CD4-positive, alpha-beta T cell (primary cell): Measurements from ENCODE around the gene PRL. TPM values are rescaled to one million over a fixed set of nuclear protein-coding genes. Genes with fewer than 3 reads are reported as not detected.

Experiments used
- ATAC-seq: fragments of 200-7000 bp; cut with Tn5 transposase; one replicate; pipeline ENCODE4 v1.10.0; 2022; ENCODE audit warnings: mild to moderate bottlenecking; ENCODE audit not compliant: poor library complexity
- CTCF ChIA-PET: fragments of 350-600 bp; sonication (Branson Sonifier 250); formaldehyde crosslinking; loops from one replicate; lab custom pipeline; 2021; ENCODE audit warnings: antibody characterized with exemption, inconsistent platforms; lab: Charles Lee
- POLR2A ChIA-PET: fragments of 350-600 bp; sonication (Branson Sonifier 250); formaldehyde crosslinking; loops from one replicate; lab custom pipeline; 2021; ENCODE audit warnings: antibody characterized with exemption, inconsistent platforms; lab: Charles Lee
- DNase-seq, 14 experiments: peaks; one replicate each; pipeline ENCODE4 v3.0.0-alpha.2; 2013 to 2020; ENCODE audit warnings: mixed read lengths in 2 of 14
- H3K27ac ChIP-seq, 2 donors: one replicate each; pipeline versions ENCODE4 v1.5.1 to v1.7.0; 2013; ENCODE audit warnings: low read length in 2 of 2, low read depth in 1 of 2, mild to moderate bottlenecking in 1 of 2
- H3K27me3 ChIP-seq, 2 experiments: 1 replicate in 1 of 2; 2 replicates in 1 of 2; pipeline versions ENCODE4 v1.6.1 to v1.7.0; 2013; ENCODE audit warnings: low read length in 2 of 2, control low read depth in 1 of 2, mild to moderate bottlenecking in 1 of 2, moderate library complexity in 1 of 2; ENCODE audit not compliant: insufficient read depth in 2 of 2, control insufficient read depth in 1 of 2
- H3K36me3 ChIP-seq: one replicate; pipeline ENCODE4 v1.6.1; 2013; ENCODE audit warnings: low read length, control low read depth; ENCODE audit not compliant: insufficient read depth
- H3K4me1 ChIP-seq: one replicate; pipeline ENCODE4 v1.6.1; 2013; ENCODE audit warnings: low read length, control low read depth; ENCODE audit not compliant: insufficient read depth
- H3K4me3 ChIP-seq: one replicate; pipeline ENCODE4 v1.5.1; 2013; ENCODE audit warnings: mild to moderate bottlenecking, low read length, moderate library complexity
- H3K9me3 ChIP-seq, 2 experiments: 1 replicate in 1 of 2; 2 replicates in 1 of 2; pipeline versions ENCODE4 v1.6.1 to v1.7.0; 2013; ENCODE audit warnings: low read length in 2 of 2, mild to moderate bottlenecking in 2 of 2, control low read depth in 1 of 2, moderate library complexity in 1 of 2; ENCODE audit not compliant: control insufficient read depth in 1 of 2, insufficient read depth in 1 of 2
- H3K27ac Mint-ChIP-seq: one replicate; pipeline ENCODE4 v1.8.0; 2020; ENCODE audit warnings: mixed read lengths
- H3K27me3 Mint-ChIP-seq: one replicate; pipeline ENCODE4 v1.8.0; 2021; ENCODE audit warnings: mixed read lengths
- H3K36me3 Mint-ChIP-seq: one replicate; pipeline ENCODE4 v1.8.0; 2021; ENCODE audit warnings: low read depth, mixed read lengths
- H3K4me1 Mint-ChIP-seq: one replicate; pipeline ENCODE4 v1.8.0; 2021; ENCODE audit warnings: low read depth, mixed read lengths
- H3K4me3 Mint-ChIP-seq: one replicate; pipeline ENCODE4 v1.8.0; 2020; ENCODE audit warnings: mild to moderate bottlenecking, mixed read lengths
- H3K9me3 Mint-ChIP-seq: one replicate; pipeline ENCODE4 v1.8.0; 2020; ENCODE audit warnings: mixed read lengths
- CTCF ChIP-seq: fragments of 200-600 bp; IDR thresholded peaks from one replicate; pipeline ENCODE4 v1.8.0; 2022; ENCODE audit warnings: antibody characterized with exemption, mild to moderate bottlenecking
- intact Hi-C, 2 experiments: fragments of 100-400 bp; cut with DNase I in 1 of 2; cut with micrococcal nuclease in 1 of 2; formaldehyde crosslinking; loops; one replicate each; pipeline versions ENCODE4 v1.15.1 to v1.9.0; 2023 to 2025; cut with DNase I, micrococcal nuclease
- total RNA-seq, 174 experiments: library from RNA in 2 of 174; stranded (reverse) in 2 of 174; gene quantifications; one replicate each; pipeline ENCODE4 v1.2.3 and lab custom pipeline; 2021 to 2026

PRL gene
- total RNA-seq, 2 experiments from 2014 or later: not detected

- ChIA-PET CTCF (no interaction called here), POLR2A (no interaction called here)
- H3K27me3 Mint-ChIP-seq: no peaks in the 10 kb centered on the region
- no peak for TF ChIP-seq CTCF
- Histone ChIP-seq H3K27me3 (no peaks in the 10 kb centered on the region), H3K36me3 (no peaks in the 10 kb centered on the region), H3K9me3 (peaks cover 0 to 7% of the 10 kb centered on the region in 2 experiments), H3K27ac (no peak overlapping the region), H3K4me3 (no peak overlapping the region), H3K4me1 (no peaks in the 10 kb centered on the region)
- ATAC-seq (no peak), DNase-seq (no peak)
- H3K9me3 Mint-ChIP-seq: no peaks in the 10 kb centered on the region
- no peaks in the 10 kb centered on the region for H3K4me1 Mint-ChIP-seq
- intact Hi-C loops: no loop called here
- H3K36me3 Mint-ChIP-seq: no peaks in the 10 kb centered on the region
- no peak overlapping the region for H3K4me3 Mint-ChIP-seq
- H3K27ac Mint-ChIP-seq: no peak overlapping the region
Measured at GRCh38 chr6:22290045-22290444, 6.8 kb downstream of the PRL start.

GRCh38 chr6:22288721-22289120 is 8.1 kb downstream of the PRL start:
- no peak overlapping the region for H3K4me3 Mint-ChIP-seq
- ATAC-seq (no peak), DNase-seq (no peak)
- H3K27me3 ChIP-seq: no peaks in the 10 kb centered on the region
- no peaks in the 10 kb centered on the region for H3K27me3 Mint-ChIP-seq
- peaks cover 0 to 3% of the 10 kb centered on the region in 2 experiments for H3K9me3 ChIP-seq
- H3K36me3 Mint-ChIP-seq: no peaks in the 10 kb centered on the region
- ChIA-PET CTCF (no interaction called here), POLR2A (no interaction called here)
- intact Hi-C loops: no loop called here
- no peaks in the 10 kb centered on the region for H3K9me3 Mint-ChIP-seq
- H3K4me1 Mint-ChIP-seq: no peaks in the 10 kb centered on the region
- H3K27ac ChIP-seq: no peak overlapping the region
- TF ChIP-seq CTCF: no peak
- no peak overlapping the region for H3K4me3 ChIP-seq
- H3K36me3 ChIP-seq: no peaks in the 10 kb centered on the region
- H3K27ac Mint-ChIP-seq: no peak overlapping the region
- H3K4me1 ChIP-seq: no peaks in the 10 kb centered on the region

GRCh38 chr6:22284666-22285065 is 12.2 kb downstream of the PRL start:
- H3K9me3 Mint-ChIP-seq: no peaks in the 10 kb centered on the region
- H3K4me1 Mint-ChIP-seq: no peaks in the 10 kb centered on the region
- CTCF ChIA-PET: no interaction called here
- peaks cover 0 to 3% of the 10 kb centered on the region in 2 experiments for H3K9me3 ChIP-seq
- POLR2A ChIA-PET: interaction anchor here (0.6 kb wide), 1 partner anchor 84 kb away, joined by 3 read pairs; no protein-coding TSS in a partner anchor
- ATAC-seq: no peak
- no peak for TF ChIP-seq CTCF
- H3K27ac ChIP-seq: no peak overlapping the region
- H3K36me3 ChIP-seq: no peaks in the 10 kb centered on the region
- no peaks in the 10 kb centered on the region for H3K36me3 Mint-ChIP-seq
- intact Hi-C loops: no loop called here
- no peaks in the 10 kb centered on the region for H3K27me3 Mint-ChIP-seq
- no peak for DNase-seq
- H3K27ac Mint-ChIP-seq: no peak overlapping the region
- H3K4me3 ChIP-seq: no peak overlapping the region
- no peak overlapping the region for H3K4me3 Mint-ChIP-seq
- no peaks in the 10 kb centered on the region for H3K27me3 ChIP-seq
- H3K4me1 ChIP-seq: no peaks in the 10 kb centered on the region
